ENCODE measurements around the gene COG8.
"Not testable (repeated sequence)": the region's sequence is repeated elsewhere in the genome, so short reads cannot be mapped to it uniquely, and the experiment has no call there.

COG8 gene

GRCh38 chr16:69294051-69294450, 45.3 kb downstream of the COG8 start:
- no peak for TF ChIP-seq CTCF (IDR thresholded peaks at IDR 0.05; ENCODE audit: insufficient read depth, low read length, poor library complexity, severe bottlenecking)
- H3K36me3 ChIP-seq (ENCODE audit: control insufficient read depth, insufficient read depth, low read length), result no peaks in the 10 kb centered on the region; the same call in 1 of the 2 replicates
- no peak overlapping the region for H3K4me3 ChIP-seq (replicated peaks; ENCODE audit: low read depth, low read length)
- no peak for DNase-seq (ENCODE audit: extremely low read depth, insufficient read length)
- H3K27me3 ChIP-seq (replicated peaks; ENCODE audit: control insufficient read depth, insufficient read depth, low read length), result no peaks in the 10 kb centered on the region

GRCh38 chr16:69293401-69293800, 46.0 kb downstream of the COG8 start:
- H3K36me3 ChIP-seq (ENCODE audit: control insufficient read depth, insufficient read depth, low read length), result no peaks in the 10 kb centered on the region; the same call in 1 of the 2 replicates
- no peak for TF ChIP-seq CTCF (IDR thresholded peaks at IDR 0.05; ENCODE audit: insufficient read depth, low read length, poor library complexity, severe bottlenecking)
- H3K27me3 ChIP-seq (replicated peaks; ENCODE audit: control insufficient read depth, insufficient read depth, low read length), result no peaks in the 10 kb centered on the region
- H3K4me3 ChIP-seq (replicated peaks; ENCODE audit: low read depth, low read length), result no peak overlapping the region
- no peak for DNase-seq (ENCODE audit: extremely low read depth, insufficient read length)

GRCh38 chr16:69291657-69292056, 47.7 kb downstream of the COG8 start:
- not testable (repeated sequence) for H3K27me3 ChIP-seq (replicated peaks; ENCODE audit: control insufficient read depth, insufficient read depth, low read length); H3K36me3 ChIP-seq (ENCODE audit: control insufficient read depth, insufficient read depth, low read length); DNase-seq (ENCODE audit: extremely low read depth, insufficient read length); H3K4me3 ChIP-seq (replicated peaks; ENCODE audit: low read depth, low read length)

DNA sequence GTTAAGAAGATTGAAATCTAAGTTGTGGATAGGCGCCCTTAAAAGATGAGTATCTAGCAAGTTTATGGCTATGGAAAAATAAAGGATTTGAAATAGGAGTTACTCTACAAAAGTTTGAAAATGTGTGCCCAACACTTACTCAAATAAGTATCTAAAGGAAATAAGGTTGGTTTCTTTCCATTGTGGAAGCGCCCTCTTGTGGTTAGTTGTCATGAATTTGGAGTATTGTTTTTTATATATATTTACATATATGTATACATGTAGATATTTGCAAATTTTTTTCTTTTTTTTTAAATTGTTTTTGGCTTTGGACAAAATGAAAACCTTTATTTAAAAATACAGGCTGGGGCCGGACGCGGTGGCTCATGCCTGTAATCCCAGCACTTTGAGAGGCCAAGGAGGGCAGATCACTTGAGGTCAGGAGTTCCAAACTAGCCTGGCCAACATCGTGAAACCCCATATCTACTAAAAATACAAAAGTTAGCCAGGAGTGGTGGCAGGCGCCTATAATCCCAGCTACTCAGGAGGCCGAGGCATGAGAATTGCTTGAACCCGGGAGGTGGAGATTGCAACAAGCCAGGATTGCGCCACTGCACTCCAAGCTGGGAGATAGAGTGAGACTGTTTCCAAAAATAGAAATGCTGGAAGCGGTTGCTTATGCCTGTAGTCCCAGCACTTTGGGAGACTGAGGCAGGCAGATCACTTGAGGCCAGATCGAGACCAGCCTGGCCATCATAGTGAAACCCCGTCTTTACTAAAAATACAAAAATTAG, 52.2 kb downstream of the COG8 start:
- Histone ChIP-seq H3K4me3 (replicated peaks; ENCODE audit: low read depth, low read length) (no peak overlapping the region), H3K27me3 (replicated peaks; ENCODE audit: control insufficient read depth, insufficient read depth, low read length) (no peaks in the 10 kb centered on the region), H3K36me3 (ENCODE audit: control insufficient read depth, insufficient read depth, low read length) (no peaks in the 10 kb centered on the region; the same call in 1 of the 2 replicates)
- TF ChIP-seq CTCF (IDR thresholded peaks at IDR 0.05; ENCODE audit: insufficient read depth, low read length, poor library complexity, severe bottlenecking), result peak; percentile 43
- no peak for DNase-seq (ENCODE audit: extremely low read depth, insufficient read length)

DNA sequence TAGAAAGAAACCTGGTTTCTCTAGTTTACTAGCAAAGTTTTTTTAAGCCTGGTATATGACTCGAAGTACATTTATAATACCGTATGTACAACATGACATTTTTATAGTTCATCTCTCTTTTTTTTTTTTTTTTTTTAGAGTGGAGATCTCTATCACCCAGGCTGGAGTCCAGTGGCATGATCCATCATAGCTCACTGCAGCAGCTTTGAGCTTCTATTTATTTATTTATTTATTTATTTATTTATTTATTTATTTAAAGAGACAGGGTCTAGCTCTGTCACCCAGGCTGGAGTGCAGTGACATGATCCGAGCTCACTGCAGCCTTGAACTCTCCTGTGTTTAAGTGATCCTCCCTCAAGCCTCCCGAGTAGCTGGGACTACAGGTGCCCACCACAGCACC, 54.1 kb downstream of the COG8 start:
- Histone ChIP-seq H3K4me3 (replicated peaks; ENCODE audit: low read depth, low read length) (no peak overlapping the region), H3K36me3 (ENCODE audit: control insufficient read depth, insufficient read depth, low read length) (no peaks in the 10 kb centered on the region; the same call in 1 of the 2 replicates), H3K27me3 (replicated peaks; ENCODE audit: control insufficient read depth, insufficient read depth, low read length) (no peaks in the 10 kb centered on the region)
- no peak for DNase-seq (ENCODE audit: extremely low read depth, insufficient read length)
- no peak for TF ChIP-seq CTCF (IDR thresholded peaks at IDR 0.05; ENCODE audit: insufficient read depth, low read length, poor library complexity, severe bottlenecking)

DNA sequence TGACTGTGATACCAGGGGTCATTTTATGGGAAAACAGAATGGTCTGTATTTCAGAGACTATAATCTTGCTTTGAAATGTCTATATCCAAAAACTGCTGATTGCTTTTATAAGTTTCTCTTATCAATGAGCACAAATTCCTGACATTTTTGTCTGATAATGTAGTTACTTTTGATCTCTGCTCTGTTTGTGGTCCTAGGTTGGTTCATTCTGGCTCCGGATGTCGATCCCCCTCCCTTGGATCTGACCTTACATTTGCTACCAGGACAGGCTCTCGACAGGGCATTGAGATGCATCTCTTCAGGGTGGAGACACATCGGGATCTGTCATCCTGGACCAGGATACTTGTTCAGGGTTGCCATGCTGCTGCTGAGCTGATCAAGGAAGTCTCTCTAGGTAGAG, 55.5 kb downstream of the COG8 start:
- Histone ChIP-seq H3K36me3 (ENCODE audit: control insufficient read depth, insufficient read depth, low read length) (no peaks in the 10 kb centered on the region; the same call in 1 of the 2 replicates), H3K27me3 (replicated peaks; ENCODE audit: control insufficient read depth, insufficient read depth, low read length) (no peaks in the 10 kb centered on the region), H3K4me3 (replicated peaks; ENCODE audit: low read depth, low read length) (no peak overlapping the region)
- TF ChIP-seq CTCF (IDR thresholded peaks at IDR 0.05; ENCODE audit: insufficient read depth, low read length, poor library complexity, severe bottlenecking), result no peak
- DNase-seq (ENCODE audit: extremely low read depth, insufficient read length), result no peak

Measured in GM06990 (cell line).